Measurements from ENCODE around the gene LRFN2. TPM values are rescaled to one million over a fixed set of nuclear protein-coding genes. Genes with fewer than 3 reads are reported as not detected.

The LRFN2 gene
- total RNA-seq, 1 donor from 2014 or later: not detected

DNA sequence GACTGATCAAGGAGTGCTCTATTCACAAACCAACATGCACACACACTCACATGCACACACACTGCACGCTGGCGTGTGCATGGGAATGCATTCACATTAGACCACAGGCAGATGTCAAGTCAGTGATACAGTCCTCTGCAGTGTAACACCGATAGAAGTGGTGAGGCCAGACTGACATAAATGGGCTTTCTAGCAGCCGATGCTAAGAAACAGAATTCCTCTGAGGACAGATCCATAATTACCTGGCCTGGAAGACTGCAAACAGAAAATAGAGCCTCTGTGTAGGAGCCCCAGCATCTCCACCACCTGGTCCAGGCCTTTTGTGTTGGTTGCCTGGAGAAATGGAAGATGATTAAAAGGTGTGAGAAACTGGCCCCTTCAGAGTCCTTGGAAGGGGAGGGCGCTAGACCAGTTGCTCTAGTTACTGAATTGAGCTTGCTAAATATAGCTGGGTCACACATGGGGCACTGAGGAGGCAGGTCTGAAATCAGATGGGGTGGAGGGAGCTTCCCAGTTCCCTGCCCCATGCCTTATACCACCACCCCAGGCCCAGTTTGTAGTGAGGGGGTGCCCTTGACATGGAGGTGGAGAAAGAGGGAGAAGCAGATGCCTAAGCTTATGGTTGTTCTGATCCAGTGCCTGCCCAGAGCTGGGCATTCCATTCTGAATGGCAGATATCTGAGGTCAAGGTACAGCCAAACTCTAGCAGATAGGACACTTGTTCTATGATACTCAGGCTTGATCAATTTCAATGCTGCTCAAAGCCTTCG is 233.8 kb downstream of the LRFN2 start:
- TF ChIP-seq, protein P1, sequence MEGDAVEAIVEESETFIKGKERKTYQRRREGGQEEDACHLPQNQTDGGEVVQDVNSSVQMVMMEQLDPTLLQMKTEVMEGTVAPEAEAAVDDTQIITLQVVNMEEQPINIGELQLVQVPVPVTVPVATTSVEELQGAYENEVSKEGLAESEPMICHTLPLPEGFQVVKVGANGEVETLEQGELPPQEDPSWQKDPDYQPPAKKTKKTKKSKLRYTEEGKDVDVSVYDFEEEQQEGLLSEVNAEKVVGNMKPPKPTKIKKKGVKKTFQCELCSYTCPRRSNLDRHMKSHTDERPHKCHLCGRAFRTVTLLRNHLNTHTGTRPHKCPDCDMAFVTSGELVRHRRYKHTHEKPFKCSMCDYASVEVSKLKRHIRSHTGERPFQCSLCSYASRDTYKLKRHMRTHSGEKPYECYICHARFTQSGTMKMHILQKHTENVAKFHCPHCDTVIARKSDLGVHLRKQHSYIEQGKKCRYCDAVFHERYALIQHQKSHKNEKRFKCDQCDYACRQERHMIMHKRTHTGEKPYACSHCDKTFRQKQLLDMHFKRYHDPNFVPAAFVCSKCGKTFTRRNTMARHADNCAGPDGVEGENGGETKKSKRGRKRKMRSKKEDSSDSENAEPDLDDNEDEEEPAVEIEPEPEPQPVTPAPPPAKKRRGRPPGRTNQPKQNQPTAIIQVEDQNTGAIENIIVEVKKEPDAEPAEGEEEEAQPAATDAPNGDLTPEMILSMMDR (IDR thresholded peaks at IDR 0.05): no peak
- Mint-ChIP-seq H3K4me3 (no peak overlapping the region), H3K27me3 (no peaks in the 10 kb centered on the region), H3K36me3 (ENCODE audit: low read depth) (no peaks in the 10 kb centered on the region), H3K4me1 (no peaks in the 10 kb centered on the region), H3K9me3 (no peaks in the 10 kb centered on the region), H3K27ac (no peak overlapping the region)
- intact Hi-C loops (cut with micrococcal nuclease): no loop called here
- DNase-seq (no peak), ATAC-seq (ENCODE audit: low read depth) (no peak)
- ChIA-PET POLR2A (no interaction called here), CTCF (no interaction called here)

DNA sequence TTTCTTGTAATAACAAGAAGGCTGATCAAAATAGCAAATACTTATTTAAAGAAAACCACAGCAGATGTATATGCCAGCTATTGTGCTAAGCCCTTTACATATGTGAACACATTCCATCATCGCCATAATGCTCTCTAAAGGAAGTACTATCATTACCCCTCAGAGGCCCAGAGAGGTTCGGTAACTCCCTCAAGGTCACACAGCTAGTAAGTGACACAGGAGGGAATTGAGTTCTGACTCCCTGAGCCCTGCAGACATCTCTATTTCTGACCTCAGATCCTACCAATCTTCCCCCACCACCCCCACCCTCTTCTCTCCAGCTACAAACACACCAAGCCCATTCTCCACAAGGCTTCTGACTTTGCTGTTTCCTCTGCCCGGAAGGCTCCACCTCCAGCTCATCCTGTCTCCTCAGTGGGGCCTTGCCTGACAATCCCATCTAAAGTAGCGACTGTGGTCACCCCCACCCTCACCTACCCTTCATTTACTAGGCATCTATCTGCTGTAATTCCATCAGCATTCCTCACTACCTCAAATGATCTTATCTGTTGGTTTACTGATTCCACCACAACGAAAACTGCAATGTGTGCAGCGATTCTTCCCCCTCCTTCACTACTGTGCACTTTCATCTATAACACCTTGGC is 234.5 kb downstream of the LRFN2 start:
- ATAC-seq (ENCODE audit: low read depth): no peak
- TF ChIP-seq, protein P1 (IDR thresholded peaks at IDR 0.05): no peak
- no peaks in the 10 kb centered on the region for H3K27me3 Mint-ChIP-seq
- no peak for DNase-seq
- H3K4me1 Mint-ChIP-seq: no peaks in the 10 kb centered on the region
- H3K27ac Mint-ChIP-seq: no peak overlapping the region
- ChIA-PET POLR2A (no interaction called here), CTCF (no interaction called here)
- intact Hi-C loops (cut with micrococcal nuclease): no loop called here
- no peaks in the 10 kb centered on the region for H3K36me3 Mint-ChIP-seq (ENCODE audit: low read depth)
- H3K9me3 Mint-ChIP-seq: no peaks in the 10 kb centered on the region
- no peak overlapping the region for H3K4me3 Mint-ChIP-seq

DNA sequence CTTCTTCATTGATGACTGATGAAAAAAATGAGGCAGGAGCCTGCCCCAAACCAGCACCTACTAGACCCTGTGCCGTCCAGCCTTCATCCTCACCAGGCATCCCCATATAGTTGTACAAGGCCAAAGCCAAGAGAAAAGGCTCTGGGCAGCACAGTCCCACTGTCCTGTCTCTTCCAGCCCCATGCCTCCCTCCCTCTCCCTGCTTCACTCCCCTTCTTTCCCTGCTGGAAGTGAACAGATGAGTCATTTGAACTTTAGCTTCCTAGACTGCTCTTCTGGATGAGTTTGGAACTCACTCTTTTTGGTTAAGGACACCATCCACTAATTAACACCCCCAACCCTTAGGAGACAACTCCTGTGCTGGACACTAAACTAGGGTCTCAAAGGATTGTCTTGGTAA is 235.2 kb downstream of the LRFN2 start:
- CTCF ChIA-PET: no interaction called here
- H3K36me3 Mint-ChIP-seq (ENCODE audit: low read depth): no peaks in the 10 kb centered on the region

DNA sequence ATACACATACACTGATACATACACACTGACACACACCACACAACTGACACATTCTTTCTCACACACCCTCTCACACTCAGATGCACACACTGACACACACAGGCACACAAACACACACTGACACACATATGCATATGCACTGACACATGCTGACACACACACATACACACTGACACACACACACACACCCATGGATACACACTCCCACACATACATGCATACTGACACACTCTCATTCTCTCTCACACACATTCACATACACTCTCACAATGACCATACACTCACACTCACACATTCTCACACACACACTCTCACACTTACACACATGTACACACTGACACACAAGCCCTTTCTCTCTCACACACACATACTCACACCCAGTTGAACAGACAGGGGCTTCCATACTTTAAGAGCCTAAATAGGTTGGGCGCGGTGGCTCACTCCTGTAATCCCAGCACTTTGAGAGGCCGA is 236.4 kb downstream of the LRFN2 start:
- ChIA-PET POLR2A (no interaction called here), CTCF (no interaction called here)
- TF ChIP-seq, protein P1 (IDR thresholded peaks at IDR 0.05): no peak
- no peaks in the 10 kb centered on the region for H3K4me1 Mint-ChIP-seq
- no peak for DNase-seq
- H3K36me3 Mint-ChIP-seq (ENCODE audit: low read depth): no peaks in the 10 kb centered on the region
- H3K9me3 Mint-ChIP-seq: no peaks in the 10 kb centered on the region
- H3K27ac Mint-ChIP-seq: no peak overlapping the region
- ATAC-seq (ENCODE audit: low read depth): no peak
- H3K27me3 Mint-ChIP-seq: no peaks in the 10 kb centered on the region
- intact Hi-C loops (cut with micrococcal nuclease): no loop called here
- H3K4me3 Mint-ChIP-seq: no peak overlapping the region

More for the DNA sequence above, 235.2 kb downstream of the LRFN2 start:
- DNase-seq (no peak), ATAC-seq (ENCODE audit: low read depth) (no peak)
- Mint-ChIP-seq H3K4me3 (no peak overlapping the region), H3K27me3 (no peaks in the 10 kb centered on the region), H3K27ac (no peak overlapping the region), H3K4me1 (no peaks in the 10 kb centered on the region), H3K9me3 (no peaks in the 10 kb centered on the region)
- intact Hi-C loops (cut with micrococcal nuclease): no loop called here
- POLR2A ChIA-PET: no interaction called here
- TF ChIP-seq, protein P1 (IDR thresholded peaks at IDR 0.05): no peak

DNA sequence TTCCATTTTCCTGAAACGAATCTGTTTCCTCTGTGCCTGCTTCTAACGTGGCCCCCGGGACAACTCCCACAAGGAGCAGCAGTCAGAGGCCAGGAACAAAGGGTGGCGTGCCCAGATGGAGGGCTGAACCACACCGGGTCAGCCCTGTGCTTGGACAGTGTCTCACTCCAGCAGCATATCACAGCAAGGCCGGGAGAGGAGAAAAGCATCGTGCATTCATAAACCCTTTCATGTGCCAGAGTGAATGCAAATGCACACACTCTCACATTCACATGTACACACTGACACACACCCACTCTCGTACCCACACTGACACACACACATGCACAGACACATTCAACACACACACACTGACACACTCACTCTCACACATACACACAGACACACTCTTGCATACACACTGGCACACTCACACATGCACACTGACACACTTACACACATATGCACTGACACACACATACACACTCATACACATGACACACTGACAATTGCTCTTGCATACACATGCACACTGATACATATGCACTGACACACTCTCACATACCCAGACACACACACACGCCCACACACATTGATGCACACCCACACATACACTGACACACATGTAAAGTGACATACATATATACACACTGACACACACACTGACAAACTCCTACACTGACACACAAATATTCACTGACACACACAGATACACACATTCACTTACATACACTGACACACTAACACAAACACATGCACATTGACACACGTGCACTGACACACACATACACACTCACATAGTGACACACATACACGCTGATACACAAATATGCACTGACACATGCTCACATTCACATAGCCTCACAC is 237.0 kb downstream of the LRFN2 start:
- Mint-ChIP-seq H3K4me1 (no peaks in the 10 kb centered on the region), H3K9me3 (no peaks in the 10 kb centered on the region), H3K4me3 (no peak overlapping the region), H3K36me3 (ENCODE audit: low read depth) (no peaks in the 10 kb centered on the region), H3K27ac (no peak overlapping the region), H3K27me3 (no peaks in the 10 kb centered on the region)
- no peak for ATAC-seq (ENCODE audit: low read depth)
- POLR2A ChIA-PET: no interaction called here
- intact Hi-C loops (cut with micrococcal nuclease): no loop called here
- no peak for DNase-seq
- TF ChIP-seq, protein P1 (IDR thresholded peaks at IDR 0.05): no peak
- CTCF ChIA-PET: no interaction called here

All from activated B cell treated with CpG ODN at 0.5 μM for 24 hours (primary cell).